Neuronal stem cell (in vitro differentiated cells): ENCODE measurements around the gene STIMATE.

ENCODE experiments used
- DNase-seq: peaks from one replicate; pipeline ENCODE4 v3.0.0-alpha.2; 2013; ENCODE audit warnings: low spot score
- H2AFZ ChIP-seq: one replicate; pipeline ENCODE4 v1.6.1; 2013; ENCODE audit warnings: mild to moderate bottlenecking, low read length, inconsistent platforms
- H2AK5ac ChIP-seq: 2 replicates; pipeline ENCODE4 v1.6.1; 2013; ENCODE audit warnings: low read depth, mild to moderate bottlenecking, inconsistent platforms, low read length, moderate library complexity, mixed read lengths
- H2BK120ac ChIP-seq: 2 replicates; pipeline ENCODE4 v1.6.1; 2013; ENCODE audit warnings: low read depth, mild to moderate bottlenecking, inconsistent platforms, low read length, moderate library complexity, mixed read lengths
- H2BK12ac ChIP-seq: one replicate; pipeline ENCODE4 v1.6.1; 2013; ENCODE audit warnings: low read length, inconsistent platforms
- H2BK15ac ChIP-seq: 2 replicates; pipeline ENCODE4 v1.6.1; 2013; ENCODE audit warnings: mild to moderate bottlenecking, low read length, inconsistent platforms, mixed read lengths
- H2BK5ac ChIP-seq: one replicate; pipeline ENCODE4 v1.6.1; 2013; ENCODE audit warnings: inconsistent platforms, mild to moderate bottlenecking, low read length, moderate library complexity
- H3K14ac ChIP-seq: one replicate; pipeline ENCODE4 v1.6.1; 2013; ENCODE audit warnings: low read length, inconsistent platforms
- H3K18ac ChIP-seq: 2 replicates; pipeline ENCODE4 v1.6.1; 2013; ENCODE audit warnings: low read length, inconsistent platforms
- H3K23ac ChIP-seq: 2 replicates; pipeline ENCODE4 v1.6.1; 2013; ENCODE audit warnings: low read depth, mild to moderate bottlenecking, mixed read lengths, low read length, inconsistent platforms; ENCODE audit not compliant: poor library complexity
- H3K27ac ChIP-seq: replicated peaks from 3 replicates; pipeline ENCODE4 v1.5.1; 2013; ENCODE audit warnings: low read length, inconsistent platforms
- H3K27me3 ChIP-seq, 3 experiments: 2 replicates each; pipeline ENCODE4 v1.6.1; 2013; ENCODE audit warnings: low read length in 3 of 3, mild to moderate bottlenecking in 2 of 3, inconsistent platforms in 1 of 3, low read depth in 1 of 3, mixed read lengths in 1 of 3, moderate library complexity in 1 of 3; ENCODE audit not compliant: control insufficient read depth in 3 of 3, insufficient read depth in 3 of 3
- H3K36me3 ChIP-seq, 2 donors: replicated peaks in 1 of 2; 2 replicates each; pipeline ENCODE4 v1.6.1; 2013; ENCODE audit warnings: low read length in 2 of 2; ENCODE audit not compliant: control insufficient read depth in 2 of 2, insufficient read depth in 2 of 2
- H3K4ac ChIP-seq: 2 replicates; pipeline ENCODE4 v1.6.1; 2013; ENCODE audit warnings: inconsistent platforms, mild to moderate bottlenecking, low read length, moderate library complexity
- H3K4me1 ChIP-seq, 2 donors: 1 replicate in 1 of 2; 2 replicates in 1 of 2; pipeline ENCODE4 v1.6.1; 2013; ENCODE audit warnings: low read length in 2 of 2, low read depth in 1 of 2; ENCODE audit not compliant: control insufficient read depth in 2 of 2, insufficient read depth in 1 of 2
- H3K4me2 ChIP-seq: one replicate; pipeline ENCODE4 v1.6.1; 2013; ENCODE audit warnings: mild to moderate bottlenecking, low read length, inconsistent platforms; ENCODE audit not compliant: insufficient read depth, poor library complexity, severe bottlenecking
- H3K4me3 ChIP-seq, 2 donors: 2 replicates each; pipeline ENCODE4 v1.5.1; 2013; ENCODE audit warnings: low read length in 2 of 2, mild to moderate bottlenecking in 2 of 2, inconsistent platforms in 1 of 2, moderate library complexity in 1 of 2
- H3K79me1 ChIP-seq: one replicate; pipeline ENCODE4 v1.6.1; 2013; ENCODE audit warnings: low read depth, mild to moderate bottlenecking, inconsistent platforms, low read length, moderate library complexity
- H3K9ac ChIP-seq: one replicate; pipeline ENCODE4 v1.6.1; 2013; ENCODE audit warnings: mild to moderate bottlenecking, low read depth, low read length, inconsistent platforms; ENCODE audit not compliant: poor library complexity
- H3K9me3 ChIP-seq, 2 donors: replicated peaks in 1 of 2; 2 replicates each; pipeline versions ENCODE3 to v1.6.1; 2013; ENCODE audit warnings: low read length in 2 of 2, mild to moderate bottlenecking in 2 of 2, inconsistent platforms in 1 of 2, low read depth in 1 of 2, mixed read lengths in 1 of 2, moderate library complexity in 1 of 2; ENCODE audit not compliant: control insufficient read depth in 2 of 2, insufficient read depth in 1 of 2
- H4K8ac ChIP-seq: one replicate; pipeline ENCODE4 v1.6.1; 2013; ENCODE audit warnings: low read depth, mild to moderate bottlenecking, inconsistent platforms, low read length, moderate library complexity
- H4K91ac ChIP-seq: one replicate; pipeline ENCODE4 v1.6.1; 2013; ENCODE audit warnings: low read length, low read depth, mild to moderate bottlenecking, inconsistent platforms; ENCODE audit not compliant: poor library complexity
- WGBS, 2 donors: extraction: QIAGEN DNeasy Blood & Tissue Kit; methylation state at CpG; one replicate each; pipeline ENCODE4 v1.1.7; 2013; ENCODE audit warnings: missing lambda C conversion rate in 2 of 2, mixed read lengths in 1 of 2; ENCODE audit not compliant: insufficient read length in 2 of 2, insufficient replicate concordance in 1 of 2; ENCODE audit errors: extremely low coverage in 2 of 2; 5-methylcytosine and 5-hydroxymethylcytosine counted together

The STIMATE gene

DNA sequence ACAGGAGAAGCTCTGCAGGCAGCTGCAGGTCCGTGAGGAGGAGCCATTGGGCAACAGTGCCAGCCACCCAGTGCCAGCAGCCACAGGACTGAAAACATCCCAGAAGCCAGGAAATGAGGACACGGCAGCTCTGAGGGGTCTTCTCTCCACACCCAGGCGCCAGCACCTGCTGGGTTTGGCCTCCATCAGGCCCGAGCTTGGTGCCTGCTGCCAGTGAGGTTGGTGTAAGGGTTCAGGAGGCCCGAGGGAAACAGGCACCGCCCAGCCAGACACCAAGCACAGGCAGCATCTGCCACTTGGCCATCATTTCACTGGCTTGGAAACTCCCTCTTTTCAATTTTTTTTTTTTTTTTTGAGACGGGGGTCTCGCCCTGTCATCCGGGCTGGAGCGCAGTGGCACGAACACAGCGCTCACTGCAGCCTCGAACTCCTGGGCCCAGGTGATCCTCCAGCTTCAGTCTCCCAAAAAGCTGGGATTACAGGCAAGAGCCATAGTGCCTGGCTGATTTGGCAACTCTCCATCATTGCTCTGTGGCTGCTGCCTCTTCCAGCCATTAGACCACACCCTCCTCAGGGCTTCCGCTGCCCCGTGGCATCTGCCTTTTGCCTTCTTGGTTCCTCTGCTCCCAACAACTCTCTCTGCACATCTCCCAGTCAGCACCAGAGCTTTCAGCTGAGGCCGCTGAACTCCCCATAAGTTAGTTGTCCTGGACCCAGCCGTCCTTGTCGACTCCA is 104.2 kb downstream of the STIMATE start:
- no peak overlapping the region for H3K9ac ChIP-seq
- H4K8ac ChIP-seq: no peak overlapping the region
- H3K4ac ChIP-seq: no peak overlapping the region
- peaks cover 0 to 10% (median 0%) of the 10 kb centered on the region in 3 experiments for H3K27me3 ChIP-seq
- H2AFZ ChIP-seq: no peak overlapping the region
- H2BK15ac ChIP-seq: peak overlapping the region; percentile 68
- H2BK120ac ChIP-seq: no peak overlapping the region
- no peak overlapping the region for H2AK5ac ChIP-seq
- H3K36me3 ChIP-seq: no peaks in the 10 kb centered on the region
- no peak overlapping the region for H3K4me3 ChIP-seq
- peaks cover 4 to 12% of the 10 kb centered on the region in 2 donors for H3K4me1 ChIP-seq
- H3K79me1 ChIP-seq: no peaks in the 10 kb centered on the region
- no peak overlapping the region for H3K18ac ChIP-seq
- no peak overlapping the region for H3K14ac ChIP-seq
- H4K91ac ChIP-seq: no peak overlapping the region
- H3K4me2 ChIP-seq: no peak overlapping the region
- WGBS, 2 donors: no CpG with 5 or more reads among the region's 18 CpGs
- no peak overlapping the region for H2BK12ac ChIP-seq
- no peak overlapping the region for H2BK5ac ChIP-seq
- no peak for DNase-seq
- no peak overlapping the region for H3K23ac ChIP-seq
- H3K27ac ChIP-seq: no peak overlapping the region
- no peaks in the 10 kb centered on the region for H3K9me3 ChIP-seq

DNA sequence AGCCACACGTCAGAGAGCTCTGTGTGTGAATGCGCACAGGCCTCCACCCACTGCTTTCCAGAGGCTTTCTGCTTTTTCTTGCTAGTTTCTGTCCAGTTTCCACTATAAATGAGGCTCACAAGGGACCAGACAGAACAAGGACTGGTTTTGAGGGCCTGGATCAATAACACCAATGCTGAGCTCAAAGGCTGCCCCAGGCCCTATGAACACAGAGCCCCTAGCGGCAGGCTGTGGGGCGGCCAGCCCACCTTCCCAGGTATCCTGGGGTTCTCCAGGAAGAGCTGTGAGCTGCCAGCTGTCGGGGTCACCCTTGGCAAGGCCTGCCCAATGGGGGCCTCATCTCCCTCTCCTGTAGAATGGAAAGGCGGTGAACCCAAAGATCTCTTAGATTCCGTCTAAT is 104.9 kb downstream of the STIMATE start:
- no CpG with 5 or more reads among the region's 7 CpGs for WGBS, 2 donors
- Histone ChIP-seq H3K4me3 (no peak overlapping the region), H4K91ac (no peak overlapping the region), H2BK120ac (no peak overlapping the region), H3K4me2 (no peak overlapping the region), H3K4ac (no peak overlapping the region), H3K27me3 (peaks cover 0 to 9% (median 0%) of the 10 kb centered on the region in 3 experiments), H3K79me1 (no peaks in the 10 kb centered on the region), H2AK5ac (no peak overlapping the region), H3K18ac (no peak overlapping the region), H3K23ac (no peak overlapping the region), H3K9me3 (no peaks in the 10 kb centered on the region), H2BK5ac (peak overlapping the region; percentile 31), H3K14ac (no peak overlapping the region), H2BK12ac (no peak overlapping the region), H3K27ac (no peak overlapping the region), H4K8ac (no peak overlapping the region), H2AFZ (no peak overlapping the region), H2BK15ac (no peak overlapping the region), H3K36me3 (no peaks in the 10 kb centered on the region), H3K4me1 (peaks cover 4 to 12% of the 10 kb centered on the region in 2 donors), H3K9ac (no peak overlapping the region)
- no peak for DNase-seq

DNA sequence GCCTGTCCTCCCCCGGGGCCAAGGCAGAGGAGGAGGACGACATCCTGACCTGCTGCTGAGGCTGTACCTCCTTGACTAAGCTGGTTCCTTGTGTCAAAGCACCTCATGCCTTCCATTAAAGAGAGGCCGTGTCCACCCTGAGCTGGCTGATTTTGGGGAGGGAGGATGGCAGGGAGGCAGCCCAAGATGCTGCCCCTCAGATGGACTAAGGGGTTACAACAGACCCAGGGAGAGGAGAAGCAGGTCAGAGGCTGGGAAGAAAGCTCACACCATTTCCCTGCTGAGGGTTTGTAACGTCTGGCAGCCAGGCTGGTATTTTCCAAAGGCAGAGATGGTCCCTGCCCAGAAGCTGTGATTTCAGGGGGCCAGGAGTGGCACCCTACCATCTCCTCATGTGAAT is 105.4 kb downstream of the STIMATE start:
- peaks cover 4 to 12% of the 10 kb centered on the region in 2 donors for H3K4me1 ChIP-seq
- H3K4me2 ChIP-seq: no peak overlapping the region
- peak overlapping the region; percentile 49 for H3K18ac ChIP-seq
- no peak overlapping the region for H3K23ac ChIP-seq
- no peak overlapping the region for H3K9ac ChIP-seq
- H3K79me1 ChIP-seq: no peaks in the 10 kb centered on the region
- peak overlapping the region in 1 of 2 donors; percentile 56 for H3K4me3 ChIP-seq
- no peaks in the 10 kb centered on the region for H3K9me3 ChIP-seq
- peak overlapping the region; percentile 63 for H2BK12ac ChIP-seq
- H3K36me3 ChIP-seq: no peaks in the 10 kb centered on the region
- H2BK5ac ChIP-seq: peak overlapping the region; percentile 31
- H4K91ac ChIP-seq: no peak overlapping the region
- no peak overlapping the region for H2BK15ac ChIP-seq
- H3K14ac ChIP-seq: no peak overlapping the region
- H2AFZ ChIP-seq: no peak overlapping the region
- peak overlapping the region; percentile 6 for H2AK5ac ChIP-seq
- H3K27me3 ChIP-seq: peaks cover 0 to 9% (median 0%) of the 10 kb centered on the region in 3 experiments
- H3K4ac ChIP-seq: no peak overlapping the region
- WGBS, 2 donors: no CpG with 5 or more reads among the region's 4 CpGs
- no peak overlapping the region for H2BK120ac ChIP-seq
- no peak for DNase-seq
- H3K27ac ChIP-seq: no peak overlapping the region
- H4K8ac ChIP-seq: no peak overlapping the region

DNA sequence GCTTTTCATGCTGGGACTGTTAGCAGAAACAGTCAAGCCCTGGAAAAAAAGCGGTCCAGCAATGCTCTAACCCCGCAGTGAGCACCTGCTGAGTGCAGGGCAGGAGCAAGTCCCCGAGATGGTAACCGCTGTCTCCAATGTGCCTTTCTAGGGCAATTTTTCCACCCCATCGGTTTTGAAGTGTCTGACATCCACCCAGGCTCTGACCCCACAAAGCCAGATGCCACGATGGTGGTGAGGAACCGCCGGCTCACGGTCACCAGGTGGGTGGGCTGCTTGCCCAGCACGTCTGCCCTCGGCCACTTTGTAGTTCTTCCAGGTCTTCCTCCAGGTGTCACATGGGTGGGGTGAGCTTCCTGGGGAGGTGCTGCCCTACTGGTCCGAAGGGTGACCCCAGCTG is 106.0 kb downstream of the STIMATE start:
- Histone ChIP-seq H2BK120ac (no peak overlapping the region), H2BK5ac (no peak overlapping the region), H3K14ac (no peak overlapping the region), H2AFZ (no peak overlapping the region), H3K4me3 (no peak overlapping the region), H3K4ac (no peak overlapping the region), H2AK5ac (peak overlapping the region; percentile 6), H3K27me3 (peaks cover 0 to 9% (median 0%) of the 10 kb centered on the region in 3 experiments), H3K4me1 (peaks cover 4 to 12% of the 10 kb centered on the region in 2 donors), H3K4me2 (no peak overlapping the region), H2BK15ac (no peak overlapping the region), H4K8ac (no peak overlapping the region), H3K36me3 (no peaks in the 10 kb centered on the region), H4K91ac (no peak overlapping the region), H3K23ac (peak overlapping the region; percentile 81), H2BK12ac (no peak overlapping the region), H3K27ac (no peak overlapping the region), H3K79me1 (no peaks in the 10 kb centered on the region), H3K18ac (no peak overlapping the region), H3K9ac (no peak overlapping the region), H3K9me3 (no peaks in the 10 kb centered on the region)
- no CpG with 5 or more reads among the region's 12 CpGs for WGBS, 2 donors
- DNase-seq: no peak
